Thyroid gland (tissue), 4 donors: ENCODE results near the gene NETO2. TPM values are rescaled to one million over a fixed set of nuclear protein-coding genes. Genes with fewer than 3 reads are reported as not detected.

Experiments used
- DNase-seq, 2 donors: peaks; one replicate each; pipeline ENCODE4 v3.0.0-alpha.2; 2019
- H3K27ac ChIP-seq, 3 donors: fragments of 200-600 bp; sonication (generic); 1 replicate in 2 of 3; 2 replicates in 1 of 3; pipeline ENCODE4 v1.5.1; 2016 to 2019; ENCODE audit warnings: mild to moderate bottlenecking in 1 of 3, moderate library complexity in 1 of 3
- H3K27me3 ChIP-seq: fragments of 200-600 bp; sonication (generic); one replicate; pipeline ENCODE4 v1.5.1; 2019
- H3K36me3 ChIP-seq, 2 donors: fragments of 200-600 bp; sonication (generic); one replicate each; pipeline ENCODE4 v1.5.1; 2016 to 2019
- H3K4me1 ChIP-seq, 2 donors: fragments of 200-600 bp; sonication (generic); one replicate each; pipeline ENCODE4 v1.5.1; 2017 to 2019
- H3K4me3 ChIP-seq, 3 donors: fragments of 200-600 bp; sonication (generic); replicated peaks in 1 of 3; 1 replicate in 2 of 3; 2 replicates in 1 of 3; pipeline ENCODE4 v1.5.1; 2016; ENCODE audit warnings: mild to moderate bottlenecking in 1 of 3
- H3K9me3 ChIP-seq: fragments of 200-600 bp; sonication (generic); one replicate; pipeline ENCODE4 v1.5.1; 2017
- CTCF ChIP-seq, 6 experiments: fragments of 200-600 bp in 3 of 6; fragments of 450-650 bp in 3 of 6; sonication (generic) in 3 of 6; IDR thresholded peaks; one replicate each; pipeline ENCODE4 v1.5.1; 2016 to 2019; ENCODE audit warnings: antibody characterized with exemption in 6 of 6, mild to moderate bottlenecking in 2 of 6, inconsistent platforms in 1 of 6, moderate library complexity in 1 of 6
- POLR2A ChIP-seq, 2 donors: fragments of 450-650 bp; IDR thresholded peaks; one replicate each; pipeline ENCODE4 v1.6.1; 2017; ENCODE audit warnings: antibody characterized with exemption in 2 of 2, mild to moderate bottlenecking in 2 of 2, moderate library complexity in 1 of 2
- WGBS, 2 donors: methylation state at CpG; one replicate each; pipeline ENCODE4 v1.1.5; 2017; 5-methylcytosine and 5-hydroxymethylcytosine counted together
- intact Hi-C: fragments of 100-400 bp; cut with DNase I; formaldehyde crosslinking; loops from one replicate; pipeline ENCODE4 v1.15.1; 2023
- total RNA-seq, 4 donors: library from RNA; depleted of rRNA; stranded (reverse); fragments of >200 nt; gene quantifications; one replicate each; pipeline ENCODE4 v1.2.3, GENCODE V29; 2016

The NETO2 gene
- total RNA-seq, 4 donors from 2014 or later = 5.4 to 10.1 (median 6.7) TPM

- TF ChIP-seq POLR2A (IDR thresholded peaks at IDR 0.05) = no peak
- TF ChIP-seq CTCF (IDR thresholded peaks at IDR 0.05) = no peak
- no peaks in the 10 kb centered on the region for H3K4me1 ChIP-seq
- H3K4me3 ChIP-seq = no peak overlapping the region
- no peak overlapping the region for H3K27ac ChIP-seq
- H3K9me3 ChIP-seq = no peaks in the 10 kb centered on the region
- no peak for DNase-seq
- no peaks in the 10 kb centered on the region for H3K36me3 ChIP-seq
- no peaks in the 10 kb centered on the region for H3K27me3 ChIP-seq
- intact Hi-C loops = no loop called here
- 95 to 98% methylated on average over 2 of the region's 2 CpGs for WGBS, 2 donors
These were observed 71.6 kb downstream of the NETO2 start for GRCh38 chr16:47072158-47072557.

DNA sequence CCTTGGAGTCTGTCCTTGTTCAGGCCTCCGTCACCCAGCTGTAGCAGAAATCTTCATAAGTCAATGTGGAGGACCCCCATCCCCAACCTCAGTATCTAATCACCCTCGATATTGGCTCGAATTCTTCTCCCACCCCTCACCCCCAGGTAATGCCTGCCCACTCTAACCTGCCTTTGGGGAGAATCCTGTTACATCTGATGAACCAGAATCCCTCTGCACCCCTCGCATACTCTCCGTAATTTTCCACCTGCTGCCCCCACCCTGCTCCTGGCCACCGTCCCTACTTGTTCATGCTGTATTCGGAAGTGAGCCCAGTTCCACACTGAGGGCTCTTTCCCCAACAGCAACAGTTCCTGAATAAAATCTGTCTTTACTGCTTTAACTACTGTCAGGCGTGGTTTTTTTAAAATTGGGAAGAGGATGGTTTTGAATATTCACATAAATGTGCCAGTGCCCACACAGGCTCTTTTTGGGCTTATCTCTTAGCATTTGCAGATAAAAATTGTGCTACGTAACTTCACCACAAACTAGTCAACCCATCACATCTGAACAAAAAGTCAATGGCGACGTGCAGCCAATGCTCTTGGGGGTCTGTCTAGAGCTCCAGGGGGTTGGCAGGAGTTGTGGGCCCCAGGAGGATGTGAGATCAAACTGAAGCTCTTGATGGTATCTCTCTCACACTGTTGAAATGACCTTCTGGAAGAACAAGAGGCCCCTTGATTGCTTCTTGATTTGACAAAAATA is 73.7 kb downstream of the NETO2 start:
- H3K4me3 ChIP-seq = no peak overlapping the region
- H3K27me3 ChIP-seq = no peaks in the 10 kb centered on the region
- TF ChIP-seq CTCF (IDR thresholded peaks at IDR 0.05) = no peak
- TF ChIP-seq POLR2A (IDR thresholded peaks at IDR 0.05) = no peak
- H3K4me1 ChIP-seq = no peaks in the 10 kb centered on the region
- no peaks in the 10 kb centered on the region for H3K9me3 ChIP-seq
- 89 to 94% methylated on average over 11 of the region's 11 CpGs for WGBS, 2 donors
- H3K27ac ChIP-seq = no peak overlapping the region
- H3K36me3 ChIP-seq = no peaks in the 10 kb centered on the region
- no peak for DNase-seq
- intact Hi-C loops = no loop called here

DNA sequence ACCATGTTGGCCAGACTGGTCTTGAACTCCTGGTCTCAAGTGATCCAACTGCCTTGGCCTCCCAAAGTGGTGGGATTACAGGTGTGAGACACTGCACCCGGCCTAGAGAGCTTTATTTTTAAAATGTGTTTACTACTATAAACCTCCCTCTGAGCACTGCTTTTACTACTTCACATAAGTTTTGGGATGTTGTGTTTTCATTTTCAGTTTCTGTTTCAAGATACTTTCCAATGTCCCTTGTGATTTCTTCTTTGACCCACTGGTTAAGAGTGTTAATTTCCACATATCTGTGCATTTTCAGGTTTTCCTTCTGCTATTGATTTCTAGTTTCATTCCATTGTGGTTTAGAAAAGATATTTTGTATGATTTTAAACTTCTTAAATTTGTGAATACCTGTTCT is 74.4 kb downstream of the NETO2 start:
- no peaks in the 10 kb centered on the region for H3K36me3 ChIP-seq
- no peak for TF ChIP-seq CTCF (IDR thresholded peaks at IDR 0.05)
- TF ChIP-seq POLR2A (IDR thresholded peaks at IDR 0.05) = no peak
- DNase-seq = no peak
- no peak overlapping the region for H3K27ac ChIP-seq
- no peaks in the 10 kb centered on the region for H3K4me1 ChIP-seq
- H3K4me3 ChIP-seq = no peak overlapping the region
- intact Hi-C loops = no loop called here
- 83 to 91% methylated on average over 1 of the region's 1 CpG for WGBS, 2 donors
- no peaks in the 10 kb centered on the region for H3K9me3 ChIP-seq
- H3K27me3 ChIP-seq = no peaks in the 10 kb centered on the region

- H3K36me3 ChIP-seq = no peaks in the 10 kb centered on the region
- WGBS, 2 donors = 88 to 94% methylated on average over 5 of the region's 5 CpGs
- TF ChIP-seq CTCF (IDR thresholded peaks at IDR 0.05) (no peak), POLR2A (IDR thresholded peaks at IDR 0.05) (no peak)
- H3K4me3 ChIP-seq = no peak overlapping the region
- no peaks in the 10 kb centered on the region for H3K27me3 ChIP-seq
- intact Hi-C loops = no loop called here
- H3K4me1 ChIP-seq = no peaks in the 10 kb centered on the region
- H3K9me3 ChIP-seq = no peaks in the 10 kb centered on the region
- no peak overlapping the region for H3K27ac ChIP-seq
- no peak for DNase-seq
These were observed 76.5 kb downstream of the NETO2 start for GRCh38 chr16:47067203-47067602.

- 46 to 48% methylated on average over 13 of the region's 13 CpGs for WGBS, 2 donors
- no peak for DNase-seq
- H3K4me3 ChIP-seq = no peak overlapping the region
- H3K36me3 ChIP-seq = no peaks in the 10 kb centered on the region
- no peak overlapping the region for H3K27ac ChIP-seq
- H3K4me1 ChIP-seq = no peaks in the 10 kb centered on the region
- no peaks in the 10 kb centered on the region for H3K9me3 ChIP-seq
- intact Hi-C loops = no loop called here
- H3K27me3 ChIP-seq = no peaks in the 10 kb centered on the region
- TF ChIP-seq CTCF (IDR thresholded peaks at IDR 0.05) = no peak
- TF ChIP-seq POLR2A (IDR thresholded peaks at IDR 0.05) = no peak
These were observed 77.7 kb downstream of the NETO2 start for GRCh38 chr16:47065766-47066688.
